HG03571 (cell line): ENCODE results near the gene CNN2.

Experiments
- ATAC-seq: cut with Tn5 transposase; IDR thresholded peaks from one replicate; pipeline ENCODE4 v1.9.1; 2021; ENCODE audit not compliant: unreplicated experiment

The CNN2 gene

GRCh38 chr19:1026783-1027649, 608 bp downstream of the CNN2 start:
- no peak for ATAC-seq

- no peak for ATAC-seq
These were observed 1.2 kb downstream of the CNN2 start for GRCh38 chr19:1027650-1028061.

GRCh38 chr19:1028062-1028926, 1.9 kb downstream of the CNN2 start:
- ATAC-seq, result no peak

- no peak for ATAC-seq
These were observed 6.0 kb downstream of the CNN2 start for GRCh38 chr19:1032264-1032867.

- ATAC-seq, result no peak
These were observed 9.7 kb downstream of the CNN2 start for GRCh38 chr19:1035998-1036621.

GRCh38 chr19:1037621-1038064, 11.2 kb downstream of the CNN2 start:
- ATAC-seq, result no peak

GRCh38 chr19:1038978-1039645, 12.7 kb downstream of the CNN2 start:
- no peak for ATAC-seq

- peak; percentile 59 for ATAC-seq
These were observed 13.5 kb downstream of the CNN2 start, which contains the start of gene ABCA7 for GRCh38 chr19:1039646-1040475. Gene ABCA7 (plus strand): TSS chr19:1040107. CDS start chr19:1041362, 1,255 bp downstream.

- peak; percentile 45 for ATAC-seq
These were observed 14.3 kb downstream of the CNN2 start for GRCh38 chr19:1040476-1041271.

- no peak for ATAC-seq
These were observed 14.9 kb downstream of the CNN2 start for GRCh38 chr19:1041272-1041834.

- ATAC-seq, result no peak
These were observed 15.7 kb downstream of the CNN2 start for GRCh38 chr19:1041835-1042685.

GRCh38 chr19:1042689-1043511, 16.5 kb downstream of the CNN2 start:
- ATAC-seq, result no peak

GRCh38 chr19:1045247-1045603, 18.8 kb downstream of the CNN2 start:
- no peak for ATAC-seq

GRCh38 chr19:1046117-1046626, 19.8 kb downstream of the CNN2 start:
- ATAC-seq, result no peak

GRCh38 chr19:1046836-1047695, 20.7 kb downstream of the CNN2 start:
- ATAC-seq, result no peak
